ENCODE measurements around the gene P2RX3. TPM values are rescaled to one million over a fixed set of nuclear protein-coding genes. Genes with fewer than 3 reads are reported as not detected.

P2RX3 gene
- total RNA-seq, 4 donors from 2014 or later: 0.69 TPM; not detected in 3

DNA sequence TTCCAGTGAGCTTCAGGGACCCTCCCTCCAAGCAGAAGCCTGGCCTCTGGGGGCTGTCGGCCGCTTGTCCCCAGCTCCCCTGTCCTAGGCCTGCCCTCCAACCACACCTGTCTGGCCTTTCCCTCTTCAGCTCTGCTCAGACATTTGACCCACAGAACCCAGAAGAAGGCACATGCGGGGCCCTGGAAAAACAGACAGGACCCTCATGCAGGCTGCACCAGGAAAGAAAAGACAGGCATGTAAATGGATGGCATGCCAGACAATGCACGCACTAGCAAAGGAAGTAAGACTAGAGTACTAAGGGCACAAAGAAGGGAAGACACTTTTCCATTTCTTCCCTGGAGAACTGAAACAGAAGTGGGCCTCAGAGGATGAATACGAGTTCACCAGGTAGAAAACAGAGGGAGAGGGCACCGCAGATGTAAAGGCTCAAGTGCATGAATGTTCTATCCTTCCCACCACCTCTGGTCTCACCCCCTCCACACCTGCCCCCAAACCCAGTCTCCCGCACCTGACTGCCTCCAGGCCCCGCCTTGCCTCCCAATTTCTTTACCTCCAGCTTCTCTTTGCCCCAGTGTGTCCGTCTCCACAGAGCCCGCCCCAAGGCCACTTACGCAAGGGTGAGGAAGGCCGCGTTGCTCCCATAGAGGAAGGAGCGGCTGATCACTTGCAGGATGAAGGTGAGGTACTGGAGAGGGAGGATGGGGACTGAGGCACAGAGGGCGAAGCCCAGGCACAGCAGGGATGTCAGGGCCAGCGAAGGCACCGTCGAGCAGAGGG, 71.4 kb downstream of the P2RX3 start:
- 85 to 96% methylated on average over 4 to 10 of the region's 18 CpGs for WGBS, 2 donors (ENCODE audit: low coverage in 1 of 2)
- peaks cover 0 to 29% (median 10%) of the 10 kb centered on the region in 3 donors for H3K4me1 ChIP-seq
- H3K4me3 ChIP-seq: no peak overlapping the region
- H3K27me3 ChIP-seq: no peaks in the 10 kb centered on the region
- TF ChIP-seq POLR2AphosphoS5 (IDR thresholded peaks at IDR 0.05) (no peak), EP300 (IDR thresholded peaks at IDR 0.05) (no peak)
- no peak overlapping the region for H3K27ac ChIP-seq
- ATAC-seq: no peak
- H3K9me3 ChIP-seq: no peaks in the 10 kb centered on the region
- peaks cover 0 to 94% of the 10 kb centered on the region in 2 donors for H3K36me3 ChIP-seq

DNA sequence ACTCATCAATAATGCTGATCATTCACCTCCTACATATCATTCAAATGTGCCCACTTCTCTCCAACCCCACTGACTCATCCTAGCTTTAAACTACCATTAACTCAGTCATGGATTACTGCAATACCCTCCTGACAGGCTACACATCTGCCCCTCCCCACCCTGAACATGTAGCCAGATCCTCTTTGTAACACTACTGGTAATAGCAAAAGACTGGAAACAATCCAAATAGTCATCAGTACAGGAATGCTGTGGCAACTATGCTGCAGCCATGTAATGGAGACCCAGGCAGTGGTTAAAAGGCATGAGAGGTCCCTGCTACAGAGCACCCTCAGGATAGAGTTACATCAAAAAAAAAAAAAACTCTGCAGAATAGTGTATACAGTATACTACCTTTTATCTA, 72.1 kb downstream of the P2RX3 start:
- Histone ChIP-seq H3K27ac (no peak overlapping the region), H3K4me1 (peaks cover 0 to 29% (median 10%) of the 10 kb centered on the region in 3 donors), H3K36me3 (peaks cover 0 to 98% of the 10 kb centered on the region in 2 donors), H3K27me3 (no peaks in the 10 kb centered on the region), H3K4me3 (no peak overlapping the region), H3K9me3 (no peaks in the 10 kb centered on the region)
- TF ChIP-seq POLR2AphosphoS5 (IDR thresholded peaks at IDR 0.05) (no peak), EP300 (IDR thresholded peaks at IDR 0.05) (no peak), POLR2A (IDR thresholded peaks at IDR 0.05) (no peak)
- TF ChIP-seq, protein P1, sequence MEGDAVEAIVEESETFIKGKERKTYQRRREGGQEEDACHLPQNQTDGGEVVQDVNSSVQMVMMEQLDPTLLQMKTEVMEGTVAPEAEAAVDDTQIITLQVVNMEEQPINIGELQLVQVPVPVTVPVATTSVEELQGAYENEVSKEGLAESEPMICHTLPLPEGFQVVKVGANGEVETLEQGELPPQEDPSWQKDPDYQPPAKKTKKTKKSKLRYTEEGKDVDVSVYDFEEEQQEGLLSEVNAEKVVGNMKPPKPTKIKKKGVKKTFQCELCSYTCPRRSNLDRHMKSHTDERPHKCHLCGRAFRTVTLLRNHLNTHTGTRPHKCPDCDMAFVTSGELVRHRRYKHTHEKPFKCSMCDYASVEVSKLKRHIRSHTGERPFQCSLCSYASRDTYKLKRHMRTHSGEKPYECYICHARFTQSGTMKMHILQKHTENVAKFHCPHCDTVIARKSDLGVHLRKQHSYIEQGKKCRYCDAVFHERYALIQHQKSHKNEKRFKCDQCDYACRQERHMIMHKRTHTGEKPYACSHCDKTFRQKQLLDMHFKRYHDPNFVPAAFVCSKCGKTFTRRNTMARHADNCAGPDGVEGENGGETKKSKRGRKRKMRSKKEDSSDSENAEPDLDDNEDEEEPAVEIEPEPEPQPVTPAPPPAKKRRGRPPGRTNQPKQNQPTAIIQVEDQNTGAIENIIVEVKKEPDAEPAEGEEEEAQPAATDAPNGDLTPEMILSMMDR (IDR thresholded peaks at IDR 0.05): no peak
- ATAC-seq: no peak

DNA sequence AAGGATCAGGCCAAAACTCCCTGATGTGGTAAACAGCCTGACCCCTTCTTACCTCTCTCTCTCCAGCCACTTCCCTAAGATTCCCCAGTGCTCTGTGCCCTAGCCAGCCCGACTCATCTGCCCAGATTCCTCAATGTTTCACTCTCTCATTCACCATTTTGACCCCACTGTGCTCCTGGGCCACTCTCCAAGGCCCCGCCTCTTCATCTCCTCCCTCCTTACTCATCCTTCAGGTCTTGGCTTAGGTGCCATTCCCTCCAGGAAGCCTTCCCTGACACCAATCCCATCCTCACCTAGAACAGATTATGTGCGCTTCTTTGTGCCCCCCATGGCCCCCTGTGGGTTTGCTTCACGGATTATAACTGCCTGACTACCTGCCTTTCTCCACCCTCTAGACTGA, 75.5 kb downstream of the P2RX3 start:
- peaks cover 0 to 20% (median 9%) of the 10 kb centered on the region in 3 donors for H3K4me1 ChIP-seq
- no peaks in the 10 kb centered on the region for H3K27me3 ChIP-seq
- 88 to 97% methylated on average over 1 to 4 of the region's 4 CpGs for whole genome bisulfite sequencing, 2 donors (ENCODE audit: low coverage in 1 of 2)
- no peak for ATAC-seq
- no peak overlapping the region for H3K4me3 ChIP-seq
- peaks cover 0 to 100% of the 10 kb centered on the region in 2 donors for H3K36me3 ChIP-seq
- no peak overlapping the region for H3K27ac ChIP-seq
- TF ChIP-seq POLR2AphosphoS5 (IDR thresholded peaks at IDR 0.05) (no peak), POLR2A (IDR thresholded peaks at IDR 0.05) (no peak), EP300 (IDR thresholded peaks at IDR 0.05) (no peak)
- TF ChIP-seq, protein P1 (IDR thresholded peaks at IDR 0.05): no peak
- no peaks in the 10 kb centered on the region for H3K9me3 ChIP-seq

DNA sequence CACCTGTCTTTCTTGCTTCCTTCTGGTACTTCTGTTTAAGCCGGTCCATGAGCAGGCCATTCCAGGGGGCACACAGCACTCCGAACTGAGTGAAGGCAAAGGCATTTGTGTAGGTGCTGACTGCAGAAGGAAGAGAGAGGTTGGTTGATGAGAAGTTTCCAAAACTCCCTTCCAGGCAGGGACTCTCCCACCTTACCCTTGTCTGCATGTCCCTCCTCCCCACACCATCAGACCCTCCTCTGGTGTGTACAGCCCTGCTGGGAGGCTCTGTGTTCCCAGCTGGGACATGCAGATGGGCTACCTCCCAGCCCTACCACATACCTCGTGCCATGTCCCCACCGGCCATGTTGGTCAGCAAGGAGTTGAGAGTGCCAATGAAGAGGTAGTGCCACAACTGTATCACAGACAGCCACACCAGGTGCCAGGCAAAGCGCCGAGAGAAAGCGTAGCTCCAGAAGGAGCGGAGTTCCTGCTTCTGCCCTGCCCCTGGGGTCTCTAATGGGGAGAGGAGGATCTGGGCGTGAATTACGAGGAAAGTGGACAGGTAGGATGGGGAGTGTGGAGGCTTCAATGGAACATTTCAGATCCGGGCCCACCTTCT, 76.6 kb downstream of the P2RX3 start:
- H3K27me3 ChIP-seq: no peaks in the 10 kb centered on the region
- no peak overlapping the region for H3K27ac ChIP-seq
- peaks cover 0 to 20% (median 9%) of the 10 kb centered on the region in 3 donors for H3K4me1 ChIP-seq
- H3K4me3 ChIP-seq: no peak overlapping the region
- 94 to 100% methylated on average over 1 to 5 of the region's 11 CpGs for WGBS, 2 donors (ENCODE audit: low coverage in 1 of 2)
- no peaks in the 10 kb centered on the region for H3K9me3 ChIP-seq
- TF ChIP-seq EP300 (IDR thresholded peaks at IDR 0.05): no peak
- TF ChIP-seq, protein P1 (IDR thresholded peaks at IDR 0.05): no peak
- no peak for TF ChIP-seq POLR2AphosphoS5 (IDR thresholded peaks at IDR 0.05)
- TF ChIP-seq POLR2A (IDR thresholded peaks at IDR 0.05): no peak
- peaks cover 0 to 100% of the 10 kb centered on the region in 2 donors for H3K36me3 ChIP-seq
- ATAC-seq: no peak

DNA sequence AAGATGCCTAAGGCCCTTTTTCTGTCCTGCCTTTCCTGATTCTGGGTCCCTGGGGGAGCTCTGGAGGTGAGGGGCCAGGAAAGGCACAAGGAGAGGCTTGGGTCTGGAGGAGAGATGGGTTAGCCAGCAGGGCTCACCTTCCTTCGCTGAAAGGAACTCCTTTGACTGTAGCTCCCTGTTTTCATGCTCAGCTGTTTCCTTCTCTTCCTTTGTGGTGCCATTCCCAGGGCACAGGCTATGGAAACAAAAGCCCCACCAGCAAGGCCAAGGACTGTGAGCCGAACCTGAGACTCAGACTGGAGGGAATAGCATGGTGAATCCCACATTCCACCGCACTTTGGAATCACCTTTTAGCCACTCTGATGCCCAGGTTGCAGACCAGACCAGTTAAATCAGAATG, 78.3 kb downstream of the P2RX3 start:
- Histone ChIP-seq H3K4me1 (peaks cover 0 to 20% (median 9%) of the 10 kb centered on the region in 3 donors), H3K9me3 (no peaks in the 10 kb centered on the region), H3K36me3 (peaks cover 0 to 100% of the 10 kb centered on the region in 2 donors), H3K27me3 (no peaks in the 10 kb centered on the region), H3K27ac (peak overlapping the region in 2 of 4 donors; percentile 4 to 5), H3K4me3 (no peak overlapping the region)
- WGBS, 2 donors (ENCODE audit: low coverage in 1 of 2): 83 to 87% methylated on average over 1 to 3 of the region's 3 CpGs
- ATAC-seq: no peak
- no peak for TF ChIP-seq EP300 (IDR thresholded peaks at IDR 0.05)
- TF ChIP-seq, protein P1 (IDR thresholded peaks at IDR 0.05): no peak
- TF ChIP-seq POLR2A (IDR thresholded peaks at IDR 0.05): no peak
- TF ChIP-seq POLR2AphosphoS5 (IDR thresholded peaks at IDR 0.05): no peak
